GM23248 (cell line): ENCODE results near the gene PRKAR1B.

Experiments used
- EZH2 ChIP-seq: fragments of 200-600 bp; sonication (generic); IDR thresholded peaks from 2 replicates; pipeline ENCODE4 v1.6.1; 2018; ENCODE audit warnings: antibody characterized with exemption, mild to moderate bottlenecking; ENCODE audit not compliant: insufficient read depth, poor library complexity, severe bottlenecking
- EZH2phosphoT487 ChIP-seq: fragments of 200-600 bp; sonication (generic); IDR thresholded peaks from 2 replicates; pipeline ENCODE4 v1.6.1; 2018; ENCODE audit warnings: antibody characterized with exemption, moderate library complexity, mild to moderate bottlenecking, low read depth; ENCODE audit not compliant: insufficient read depth

DNA sequence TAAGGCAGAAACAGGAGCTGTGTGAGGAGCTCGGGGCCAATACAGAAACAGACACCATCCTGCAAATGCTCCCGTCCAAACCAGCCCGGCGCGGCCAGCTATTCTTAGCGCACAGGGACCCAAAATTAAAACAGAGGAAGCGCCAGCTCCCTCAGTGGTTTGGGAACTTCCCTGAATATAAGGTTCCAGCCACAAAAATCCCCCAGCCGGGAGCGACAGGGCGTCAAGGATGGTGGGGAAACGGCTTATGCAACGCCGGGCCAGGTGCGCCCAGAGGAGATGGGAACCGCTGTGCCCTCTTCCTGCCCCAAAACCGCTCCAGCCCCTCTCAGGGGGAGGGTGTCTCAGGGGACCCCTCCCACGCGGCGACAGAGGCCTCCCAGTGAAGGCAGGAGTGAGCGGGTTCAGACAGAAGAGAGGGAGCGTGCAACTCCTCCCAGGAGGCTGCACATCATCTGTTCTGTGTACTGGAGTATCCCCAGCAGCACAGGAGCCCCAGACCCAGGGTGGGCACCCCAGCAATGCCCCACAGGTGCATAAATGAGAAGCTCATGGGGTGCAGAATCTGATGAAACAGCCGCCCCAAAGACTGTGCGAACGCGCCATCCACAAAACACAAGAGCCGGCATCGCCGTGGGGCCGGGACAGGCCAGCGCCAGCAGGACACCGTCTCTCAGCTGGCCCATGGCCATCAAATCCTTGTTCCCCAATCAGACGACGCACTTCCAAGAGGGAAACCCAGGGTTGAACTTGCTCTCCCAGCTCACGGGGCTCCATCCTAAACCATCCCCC is 133.6 kb downstream of the PRKAR1B start:
- TF ChIP-seq EZH2 (no peak), EZH2phosphoT487 (no peak)
